Measurements from ENCODE around the gene SYK. TPM values are rescaled to one million over a fixed set of nuclear protein-coding genes. Genes with fewer than 3 reads are reported as not detected.

SYK gene
- total RNA-seq, 2 donors from 2014 or later, result 2.5 to 6.0 TPM

GRCh38 chr9:90921969-90922368 is 120.3 kb downstream of the SYK start:
- Mint-ChIP-seq H3K4me1 (no peaks in the 10 kb centered on the region), H3K4me3 (no peak overlapping the region), H3K27me3 (ENCODE audit: insufficient read depth) (peaks cover 12% of the 10 kb centered on the region), H3K9me3 (no peaks in the 10 kb centered on the region), H3K27ac (no peak overlapping the region), H3K36me3 (ENCODE audit: low read depth) (no peaks in the 10 kb centered on the region)
- Histone ChIP-seq H3K4me1 (ENCODE audit: control insufficient read depth, insufficient read depth, low read length) (no peaks in the 10 kb centered on the region), H3K36me3 (ENCODE audit: control insufficient read depth, insufficient read depth, low read length) (no peaks in the 10 kb centered on the region), H3K9me3 (ENCODE audit: control insufficient read depth, low read length) (no peaks in the 10 kb centered on the region), H3K27ac (ENCODE audit: low read depth, low read length) (no peak overlapping the region), H3K4me3 (ENCODE audit: low read length) (no peak overlapping the region), H3K27me3 (ENCODE audit: control insufficient read depth, insufficient read depth, low read length, poor library complexity, severe bottlenecking) (no peaks in the 10 kb centered on the region), H3K9ac (ENCODE audit: extremely low read depth, low read length, poor library complexity, severe bottlenecking) (no peak overlapping the region)
- 94 to 95% methylated on average over 5 to 7 of the region's 7 CpGs for WGBS, 2 experiments (ENCODE audit: insufficient coverage in 1 of 2, insufficient read length in 1 of 2)
- no peak for TF ChIP-seq CTCF (conservative IDR thresholded peaks at IDR 0.05)
- DNase-seq, result no peak

- peaks cover 3% of the 10 kb centered on the region for H3K27me3 Mint-ChIP-seq (ENCODE audit: insufficient read depth)
- H3K27ac ChIP-seq (ENCODE audit: low read depth, low read length), result no peak overlapping the region
- no peak overlapping the region for H3K4me3 Mint-ChIP-seq
- H3K9me3 Mint-ChIP-seq, result no peaks in the 10 kb centered on the region
- DNase-seq, result no peak
- H3K9me3 ChIP-seq (ENCODE audit: control insufficient read depth, low read length), result no peaks in the 10 kb centered on the region
- H3K4me1 Mint-ChIP-seq, result peaks cover 8% of the 10 kb centered on the region
- H3K27me3 ChIP-seq (ENCODE audit: control insufficient read depth, insufficient read depth, low read length, poor library complexity, severe bottlenecking), result no peaks in the 10 kb centered on the region
- no peaks in the 10 kb centered on the region for H3K4me1 ChIP-seq (ENCODE audit: control insufficient read depth, insufficient read depth, low read length)
- no peaks in the 10 kb centered on the region for H3K36me3 Mint-ChIP-seq (ENCODE audit: low read depth)
- TF ChIP-seq CTCF (conservative IDR thresholded peaks at IDR 0.05), result no peak
- H3K27ac Mint-ChIP-seq, result no peak overlapping the region
- WGBS, 2 experiments (ENCODE audit: insufficient coverage in 1 of 2, insufficient read length in 1 of 2), result 85% methylated on average over 2 of the region's 2 CpGs; no CpG with 5 or more reads in 1 of the 2 experiments
- no peak overlapping the region for H3K9ac ChIP-seq (ENCODE audit: extremely low read depth, low read length, poor library complexity, severe bottlenecking)
- H3K36me3 ChIP-seq (ENCODE audit: control insufficient read depth, insufficient read depth, low read length), result no peaks in the 10 kb centered on the region
- H3K4me3 ChIP-seq (ENCODE audit: low read length), result no peak overlapping the region
Measured at GRCh38 chr9:90925581-90926257, 124.1 kb downstream of the SYK start.

- peaks cover 10% of the 10 kb centered on the region for H3K4me1 Mint-ChIP-seq
- Histone ChIP-seq H3K9me3 (ENCODE audit: control insufficient read depth, low read length) (no peaks in the 10 kb centered on the region), H3K27ac (ENCODE audit: low read depth, low read length) (no peak overlapping the region), H3K36me3 (ENCODE audit: control insufficient read depth, insufficient read depth, low read length) (no peaks in the 10 kb centered on the region), H3K4me1 (ENCODE audit: control insufficient read depth, insufficient read depth, low read length) (no peaks in the 10 kb centered on the region), H3K9ac (ENCODE audit: extremely low read depth, low read length, poor library complexity, severe bottlenecking) (no peak overlapping the region), H3K4me3 (ENCODE audit: low read length) (no peak overlapping the region), H3K27me3 (ENCODE audit: control insufficient read depth, insufficient read depth, low read length, poor library complexity, severe bottlenecking) (no peaks in the 10 kb centered on the region)
- H3K9me3 Mint-ChIP-seq, result no peaks in the 10 kb centered on the region
- no peak overlapping the region for H3K4me3 Mint-ChIP-seq
- H3K27me3 Mint-ChIP-seq (ENCODE audit: insufficient read depth), result peaks cover 7% of the 10 kb centered on the region
- no peaks in the 10 kb centered on the region for H3K36me3 Mint-ChIP-seq (ENCODE audit: low read depth)
- 91% methylated on average over 3 of the region's 3 CpGs; no CpG with 5 or more reads in 1 of the 2 experiments for WGBS, 2 experiments (ENCODE audit: insufficient coverage in 1 of 2, insufficient read length in 1 of 2)
- H3K27ac Mint-ChIP-seq, result no peak overlapping the region
- no peak for TF ChIP-seq CTCF (conservative IDR thresholded peaks at IDR 0.05)
- no peak for DNase-seq
Measured at GRCh38 chr9:90926936-90927335, 125.3 kb downstream of the SYK start.

All from endodermal cell (in vitro differentiated cells).